Measurements from ENCODE around the gene NPFFR1.
A peak's percentile ranks its signal among the peaks of the same experiment; 100 is the strongest.

NPFFR1 gene

GRCh38 chr10:70324951-70325781 is 41.4 kb upstream of the NPFFR1 start:
- WGBS, 2 donors (ENCODE audit: extremely low coverage in 2 of 2, insufficient read length in 2 of 2, insufficient replicate concordance in 1 of 2) = no CpG with 5 or more reads among the region's 10 CpGs
- Histone ChIP-seq H3K27ac (replicated peaks; ENCODE audit: low read length) (no peak overlapping the region), H3K9me3 (replicated peaks in 1 of 2; ENCODE audit: control insufficient read depth in 2 of 2, insufficient read depth in 1 of 2, low read depth in 1 of 2, low read length in 2 of 2) (no peaks in the 10 kb centered on the region), H2BK120ac (ENCODE audit: low read depth, low read length) (no peak overlapping the region), H4K91ac (ENCODE audit: low read depth, low read length, poor library complexity) (no peak overlapping the region), H2BK12ac (ENCODE audit: low read length) (no peak overlapping the region), H3K18ac (ENCODE audit: low read length) (peak overlapping the region; percentile 33), H3K4ac (ENCODE audit: low read length) (no peak overlapping the region), H2AK5ac (ENCODE audit: low read depth, low read length) (no peak overlapping the region), H2BK5ac (ENCODE audit: low read length) (no peak overlapping the region), H3K4me2 (ENCODE audit: insufficient read depth, low read length, poor library complexity, severe bottlenecking) (no peak overlapping the region), H2AFZ (ENCODE audit: low read length) (no peak overlapping the region), H2BK15ac (ENCODE audit: low read length) (no peak overlapping the region), H4K8ac (ENCODE audit: low read depth, low read length) (no peak overlapping the region), H3K9ac (ENCODE audit: low read depth, low read length, poor library complexity) (peak overlapping the region; percentile 65), H3K79me1 (ENCODE audit: low read depth, low read length) (peaks cover 7% of the 10 kb centered on the region), H3K23ac (ENCODE audit: low read depth, low read length, poor library complexity) (no peak overlapping the region), H3K27me3 (ENCODE audit: control insufficient read depth in 3 of 3, insufficient read depth in 3 of 3, low read depth in 1 of 3, low read length in 3 of 3) (no peaks in the 10 kb centered on the region), H3K4me1 (ENCODE audit: control insufficient read depth in 2 of 2, insufficient read depth in 1 of 2, low read depth in 1 of 2, low read length in 2 of 2) (peaks cover 7 to 14% of the 10 kb centered on the region in 2 donors), H3K36me3 (replicated peaks in 1 of 2; ENCODE audit: control insufficient read depth in 2 of 2, insufficient read depth in 2 of 2, low read length in 2 of 2) (peaks cover 0 to 6% of the 10 kb centered on the region in 2 donors), H3K4me3 (ENCODE audit: low read length in 2 of 2) (peak overlapping the region in 1 of 2 donors; percentile 20), H3K14ac (ENCODE audit: low read length) (no peak overlapping the region)
- DNase-seq (ENCODE audit: low spot score) = no peak

GRCh38 chr10:70324339-70324861 is 40.6 kb upstream of the NPFFR1 start:
- no peaks in the 10 kb centered on the region for H3K9me3 ChIP-seq (replicated peaks in 1 of 2; ENCODE audit: control insufficient read depth in 2 of 2, insufficient read depth in 1 of 2, low read depth in 1 of 2, low read length in 2 of 2)
- no peak overlapping the region for H3K27ac ChIP-seq (replicated peaks; ENCODE audit: low read length)
- H4K8ac ChIP-seq (ENCODE audit: low read depth, low read length) = no peak overlapping the region
- peaks cover 0 to 6% of the 10 kb centered on the region in 2 donors for H3K36me3 ChIP-seq (replicated peaks in 1 of 2; ENCODE audit: control insufficient read depth in 2 of 2, insufficient read depth in 2 of 2, low read length in 2 of 2)
- H2AK5ac ChIP-seq (ENCODE audit: low read depth, low read length) = no peak overlapping the region
- H2BK120ac ChIP-seq (ENCODE audit: low read depth, low read length) = no peak overlapping the region
- no peak overlapping the region for H2BK5ac ChIP-seq (ENCODE audit: low read length)
- no peaks in the 10 kb centered on the region for H3K27me3 ChIP-seq (ENCODE audit: control insufficient read depth in 3 of 3, insufficient read depth in 3 of 3, low read depth in 1 of 3, low read length in 3 of 3)
- no peak overlapping the region for H2BK12ac ChIP-seq (ENCODE audit: low read length)
- H3K9ac ChIP-seq (ENCODE audit: low read depth, low read length, poor library complexity) = no peak overlapping the region
- H3K18ac ChIP-seq (ENCODE audit: low read length) = peak overlapping the region; percentile 5
- no peak overlapping the region for H4K91ac ChIP-seq (ENCODE audit: low read depth, low read length, poor library complexity)
- H3K23ac ChIP-seq (ENCODE audit: low read depth, low read length, poor library complexity) = no peak overlapping the region
- WGBS, 2 donors (ENCODE audit: extremely low coverage in 2 of 2, insufficient read length in 2 of 2, insufficient replicate concordance in 1 of 2) = no CpG with 5 or more reads among the region's 11 CpGs
- peak overlapping the region in 1 of 2 donors; percentile 20 for H3K4me3 ChIP-seq (ENCODE audit: low read length in 2 of 2)
- H3K79me1 ChIP-seq (ENCODE audit: low read depth, low read length) = peaks cover 7% of the 10 kb centered on the region
- H3K14ac ChIP-seq (ENCODE audit: low read length) = no peak overlapping the region
- peaks cover 7 to 14% of the 10 kb centered on the region in 2 donors for H3K4me1 ChIP-seq (ENCODE audit: control insufficient read depth in 2 of 2, insufficient read depth in 1 of 2, low read depth in 1 of 2, low read length in 2 of 2)
- no peak overlapping the region for H2AFZ ChIP-seq (ENCODE audit: low read length)
- DNase-seq (ENCODE audit: low spot score) = peak; percentile 8
- H3K4me2 ChIP-seq (ENCODE audit: insufficient read depth, low read length, poor library complexity, severe bottlenecking) = no peak overlapping the region
- H2BK15ac ChIP-seq (ENCODE audit: low read length) = peak overlapping the region; percentile 20
- no peak overlapping the region for H3K4ac ChIP-seq (ENCODE audit: low read length)

GRCh38 chr10:70323697-70324338 is 40.0 kb upstream of the NPFFR1 start:
- Histone ChIP-seq H3K9me3 (replicated peaks in 1 of 2; ENCODE audit: control insufficient read depth in 2 of 2, insufficient read depth in 1 of 2, low read depth in 1 of 2, low read length in 2 of 2) (no peaks in the 10 kb centered on the region), H3K23ac (ENCODE audit: low read depth, low read length, poor library complexity) (peak overlapping the region; percentile 3), H2BK12ac (ENCODE audit: low read length) (no peak overlapping the region), H4K91ac (ENCODE audit: low read depth, low read length, poor library complexity) (no peak overlapping the region), H3K36me3 (replicated peaks in 1 of 2; ENCODE audit: control insufficient read depth in 2 of 2, insufficient read depth in 2 of 2, low read length in 2 of 2) (peaks cover 0 to 9% of the 10 kb centered on the region in 2 donors), H3K4ac (ENCODE audit: low read length) (no peak overlapping the region), H3K4me2 (ENCODE audit: insufficient read depth, low read length, poor library complexity, severe bottlenecking) (no peak overlapping the region), H2AK5ac (ENCODE audit: low read depth, low read length) (no peak overlapping the region), H3K14ac (ENCODE audit: low read length) (peak overlapping the region; percentile 17), H3K9ac (ENCODE audit: low read depth, low read length, poor library complexity) (peak overlapping the region; percentile 31), H2BK15ac (ENCODE audit: low read length) (no peak overlapping the region), H3K4me3 (ENCODE audit: low read length in 2 of 2) (no peak overlapping the region), H2BK5ac (ENCODE audit: low read length) (no peak overlapping the region), H3K4me1 (ENCODE audit: control insufficient read depth in 2 of 2, insufficient read depth in 1 of 2, low read depth in 1 of 2, low read length in 2 of 2) (peaks cover 7 to 14% of the 10 kb centered on the region in 2 donors), H4K8ac (ENCODE audit: low read depth, low read length) (no peak overlapping the region), H3K27ac (replicated peaks; ENCODE audit: low read length) (no peak overlapping the region), H3K18ac (ENCODE audit: low read length) (peak overlapping the region; percentile 5), H2BK120ac (ENCODE audit: low read depth, low read length) (no peak overlapping the region), H3K27me3 (ENCODE audit: control insufficient read depth in 3 of 3, insufficient read depth in 3 of 3, low read depth in 1 of 3, low read length in 3 of 3) (no peaks in the 10 kb centered on the region), H2AFZ (ENCODE audit: low read length) (no peak overlapping the region), H3K79me1 (ENCODE audit: low read depth, low read length) (peaks cover 7% of the 10 kb centered on the region)
- no CpG with 5 or more reads among the region's 18 CpGs for WGBS, 2 donors (ENCODE audit: extremely low coverage in 2 of 2, insufficient read length in 2 of 2, insufficient replicate concordance in 1 of 2)
- no peak for DNase-seq (ENCODE audit: low spot score)

GRCh38 chr10:70323138-70323696 is 39.4 kb upstream of the NPFFR1 start:
- Histone ChIP-seq H4K91ac (ENCODE audit: low read depth, low read length, poor library complexity) (no peak overlapping the region), H3K9me3 (replicated peaks in 1 of 2; ENCODE audit: control insufficient read depth in 2 of 2, insufficient read depth in 1 of 2, low read depth in 1 of 2, low read length in 2 of 2) (no peaks in the 10 kb centered on the region), H2BK5ac (ENCODE audit: low read length) (no peak overlapping the region), H3K4ac (ENCODE audit: low read length) (no peak overlapping the region), H3K18ac (ENCODE audit: low read length) (no peak overlapping the region), H3K79me1 (ENCODE audit: low read depth, low read length) (peaks cover 7% of the 10 kb centered on the region), H2BK120ac (ENCODE audit: low read depth, low read length) (no peak overlapping the region), H3K14ac (ENCODE audit: low read length) (no peak overlapping the region), H3K4me2 (ENCODE audit: insufficient read depth, low read length, poor library complexity, severe bottlenecking) (no peak overlapping the region), H3K9ac (ENCODE audit: low read depth, low read length, poor library complexity) (no peak overlapping the region), H2BK15ac (ENCODE audit: low read length) (no peak overlapping the region), H3K4me3 (ENCODE audit: low read length in 2 of 2) (no peak overlapping the region), H3K27me3 (ENCODE audit: control insufficient read depth in 3 of 3, insufficient read depth in 3 of 3, low read depth in 1 of 3, low read length in 3 of 3) (no peaks in the 10 kb centered on the region), H3K36me3 (replicated peaks in 1 of 2; ENCODE audit: control insufficient read depth in 2 of 2, insufficient read depth in 2 of 2, low read length in 2 of 2) (peaks cover 0 to 9% of the 10 kb centered on the region in 2 donors), H2BK12ac (ENCODE audit: low read length) (no peak overlapping the region), H4K8ac (ENCODE audit: low read depth, low read length) (no peak overlapping the region), H2AK5ac (ENCODE audit: low read depth, low read length) (no peak overlapping the region), H3K23ac (ENCODE audit: low read depth, low read length, poor library complexity) (no peak overlapping the region), H3K27ac (replicated peaks; ENCODE audit: low read length) (no peak overlapping the region), H2AFZ (ENCODE audit: low read length) (no peak overlapping the region), H3K4me1 (ENCODE audit: control insufficient read depth in 2 of 2, insufficient read depth in 1 of 2, low read depth in 1 of 2, low read length in 2 of 2) (peaks cover 7 to 14% of the 10 kb centered on the region in 2 donors)
- WGBS, 2 donors (ENCODE audit: extremely low coverage in 2 of 2, insufficient read length in 2 of 2, insufficient replicate concordance in 1 of 2) = no CpG with 5 or more reads among the region's 9 CpGs
- no peak for DNase-seq (ENCODE audit: low spot score)

All from neuronal stem cell (in vitro differentiated cells).